ENCODE measurements around the gene SLC2A6. TPM values are rescaled to one million over a fixed set of nuclear protein-coding genes. Genes with fewer than 3 reads are reported as not detected.

Gene SLC2A6
- total RNA-seq, 2 donors from 2014 or later: 4.3 to 5.2 TPM

DNA sequence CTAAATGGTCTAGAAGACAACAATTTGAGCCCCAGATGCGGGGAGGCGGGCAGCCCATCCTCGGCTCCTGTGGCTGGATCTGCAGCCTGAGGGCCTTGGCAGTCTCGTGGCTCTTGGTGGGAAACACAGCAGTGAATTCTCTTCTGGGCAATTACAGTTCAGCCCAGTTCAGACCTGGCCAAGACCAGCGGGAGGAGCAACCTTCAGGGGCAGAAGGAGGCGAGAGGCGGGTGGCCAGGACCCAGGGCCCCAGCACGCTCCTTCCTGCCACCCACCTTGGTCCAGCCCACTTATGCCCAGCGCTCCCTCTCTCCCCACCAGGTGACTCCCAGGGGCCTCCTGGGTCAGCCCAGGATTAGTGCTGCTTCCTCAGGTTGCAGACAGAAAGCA is 38.1 kb upstream of the SLC2A6 start:
- H3K4me1 ChIP-seq: peaks cover 0 to 22% of the 10 kb centered on the region in 2 donors
- no peaks in the 10 kb centered on the region for H3K36me3 ChIP-seq
- no peak for DNase-seq (ENCODE audit: low spot score)
- no peaks in the 10 kb centered on the region for H3K27me3 ChIP-seq
- H3K27ac ChIP-seq: no peak overlapping the region
- TF ChIP-seq, protein P1, sequence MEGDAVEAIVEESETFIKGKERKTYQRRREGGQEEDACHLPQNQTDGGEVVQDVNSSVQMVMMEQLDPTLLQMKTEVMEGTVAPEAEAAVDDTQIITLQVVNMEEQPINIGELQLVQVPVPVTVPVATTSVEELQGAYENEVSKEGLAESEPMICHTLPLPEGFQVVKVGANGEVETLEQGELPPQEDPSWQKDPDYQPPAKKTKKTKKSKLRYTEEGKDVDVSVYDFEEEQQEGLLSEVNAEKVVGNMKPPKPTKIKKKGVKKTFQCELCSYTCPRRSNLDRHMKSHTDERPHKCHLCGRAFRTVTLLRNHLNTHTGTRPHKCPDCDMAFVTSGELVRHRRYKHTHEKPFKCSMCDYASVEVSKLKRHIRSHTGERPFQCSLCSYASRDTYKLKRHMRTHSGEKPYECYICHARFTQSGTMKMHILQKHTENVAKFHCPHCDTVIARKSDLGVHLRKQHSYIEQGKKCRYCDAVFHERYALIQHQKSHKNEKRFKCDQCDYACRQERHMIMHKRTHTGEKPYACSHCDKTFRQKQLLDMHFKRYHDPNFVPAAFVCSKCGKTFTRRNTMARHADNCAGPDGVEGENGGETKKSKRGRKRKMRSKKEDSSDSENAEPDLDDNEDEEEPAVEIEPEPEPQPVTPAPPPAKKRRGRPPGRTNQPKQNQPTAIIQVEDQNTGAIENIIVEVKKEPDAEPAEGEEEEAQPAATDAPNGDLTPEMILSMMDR (IDR thresholded peaks at IDR 0.05): no peak
- H3K9me3 ChIP-seq: no peaks in the 10 kb centered on the region
- no peak overlapping the region for H3K4me3 ChIP-seq

DNA sequence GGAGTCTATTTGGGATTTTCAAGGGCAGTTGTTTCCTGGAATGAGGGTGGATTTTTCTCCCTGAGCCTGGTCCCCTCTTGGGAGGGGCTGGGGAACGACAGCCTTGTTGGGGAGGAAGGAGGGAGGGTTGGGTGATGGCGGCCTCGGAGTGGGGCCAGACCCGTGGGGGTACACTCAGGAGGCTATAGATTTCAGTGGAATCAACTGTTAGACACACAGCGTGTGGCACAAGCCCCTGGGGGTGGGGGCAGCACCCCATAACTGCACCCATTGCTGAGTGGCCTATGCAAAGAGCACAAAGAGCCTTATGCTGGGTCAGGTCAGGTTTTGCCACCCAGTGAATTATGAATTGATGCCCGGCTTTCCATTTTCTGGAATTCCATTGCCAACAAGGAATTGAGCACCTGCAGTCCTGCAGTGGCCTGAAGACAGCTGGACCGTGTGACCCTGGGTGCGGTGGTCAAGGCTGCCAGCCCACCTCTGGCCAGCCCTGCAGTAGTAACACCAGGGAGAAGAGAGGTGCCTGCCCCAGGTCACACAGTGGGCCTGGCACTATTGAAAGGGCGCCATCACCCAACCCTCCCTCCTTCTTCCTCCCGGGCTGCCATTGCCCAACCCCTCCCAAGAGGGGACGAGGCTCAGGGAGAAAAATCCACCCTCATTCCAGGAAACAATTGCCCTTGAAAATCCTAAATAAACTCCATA is 37.5 kb upstream of the SLC2A6 start:
- TF ChIP-seq, protein P1 (IDR thresholded peaks at IDR 0.05): no peak

DNA sequence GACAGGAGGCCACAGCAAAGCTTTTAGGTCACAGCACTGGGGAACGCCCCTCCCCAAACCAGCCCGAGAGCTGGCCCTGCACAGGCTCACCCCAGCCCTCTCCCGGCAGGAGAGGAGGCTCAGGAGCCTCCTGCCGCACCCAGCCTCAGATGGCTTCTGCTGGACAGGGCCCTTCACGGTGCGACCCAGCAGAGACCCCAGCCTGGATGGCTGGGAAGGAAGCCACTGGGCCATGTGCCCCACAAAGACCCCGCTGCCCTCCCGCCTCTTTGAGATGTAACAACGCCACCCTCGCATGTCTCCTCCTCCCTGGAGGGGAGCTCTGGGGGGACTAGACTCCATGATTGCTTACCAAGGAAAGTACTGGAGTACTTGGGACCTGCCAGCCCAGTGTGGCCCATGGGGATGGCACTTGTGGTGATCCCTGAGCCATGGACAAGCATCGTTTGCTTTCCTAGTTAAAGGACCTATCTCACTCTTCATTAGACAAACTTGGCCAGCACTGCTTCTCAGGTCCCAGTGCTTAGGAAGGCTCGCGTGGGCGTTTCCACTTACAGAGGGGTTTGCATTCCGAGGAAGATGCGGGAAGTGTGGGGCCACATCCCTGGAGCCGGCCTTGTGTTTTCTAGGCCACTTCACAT is 36.8 kb upstream of the SLC2A6 start:
- H3K27ac ChIP-seq: no peak overlapping the region
- DNase-seq (ENCODE audit: low spot score): no peak
- TF ChIP-seq, protein P1 (IDR thresholded peaks at IDR 0.05): no peak
- no peak overlapping the region for H3K4me3 ChIP-seq
- no peaks in the 10 kb centered on the region for H3K9me3 ChIP-seq
- no peaks in the 10 kb centered on the region for H3K36me3 ChIP-seq
- no peaks in the 10 kb centered on the region for H3K27me3 ChIP-seq
- H3K4me1 ChIP-seq: peaks cover 0 to 22% of the 10 kb centered on the region in 2 donors

More for the DNA sequence above, 37.5 kb upstream of the SLC2A6 start:
- H3K36me3 ChIP-seq: no peaks in the 10 kb centered on the region
- peaks cover 0 to 22% of the 10 kb centered on the region in 2 donors for H3K4me1 ChIP-seq
- no peak overlapping the region for H3K4me3 ChIP-seq
- H3K27me3 ChIP-seq: no peaks in the 10 kb centered on the region
- no peak overlapping the region for H3K27ac ChIP-seq
- no peaks in the 10 kb centered on the region for H3K9me3 ChIP-seq
- DNase-seq (ENCODE audit: low spot score): no peak

DNA sequence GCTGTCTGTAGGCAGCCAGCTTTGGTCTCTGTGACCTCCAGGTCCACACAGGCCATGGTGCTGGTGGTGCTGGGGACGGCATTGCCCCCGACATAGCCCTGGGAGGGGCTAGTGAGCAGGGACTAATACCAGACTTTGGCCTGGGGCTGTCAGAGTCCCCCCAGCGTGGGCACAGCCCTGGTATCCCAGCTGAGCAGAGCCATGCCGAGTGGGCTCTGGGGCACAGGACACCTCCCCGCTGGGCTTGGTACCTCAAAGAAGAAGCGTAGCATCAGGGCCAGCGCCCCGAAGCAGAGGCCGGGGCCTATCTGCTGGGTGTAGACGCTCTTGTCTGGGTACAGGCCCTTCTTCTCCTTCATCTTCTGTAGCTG is 36.3 kb upstream of the SLC2A6 start:
- TF ChIP-seq, protein P1 (IDR thresholded peaks at IDR 0.05): no peak
- H3K27me3 ChIP-seq: no peaks in the 10 kb centered on the region
- peaks cover 0 to 22% of the 10 kb centered on the region in 2 donors for H3K4me1 ChIP-seq
- H3K27ac ChIP-seq: no peak overlapping the region
- H3K36me3 ChIP-seq: no peaks in the 10 kb centered on the region
- no peaks in the 10 kb centered on the region for H3K9me3 ChIP-seq
- H3K4me3 ChIP-seq: no peak overlapping the region
- DNase-seq (ENCODE audit: low spot score): no peak

DNA sequence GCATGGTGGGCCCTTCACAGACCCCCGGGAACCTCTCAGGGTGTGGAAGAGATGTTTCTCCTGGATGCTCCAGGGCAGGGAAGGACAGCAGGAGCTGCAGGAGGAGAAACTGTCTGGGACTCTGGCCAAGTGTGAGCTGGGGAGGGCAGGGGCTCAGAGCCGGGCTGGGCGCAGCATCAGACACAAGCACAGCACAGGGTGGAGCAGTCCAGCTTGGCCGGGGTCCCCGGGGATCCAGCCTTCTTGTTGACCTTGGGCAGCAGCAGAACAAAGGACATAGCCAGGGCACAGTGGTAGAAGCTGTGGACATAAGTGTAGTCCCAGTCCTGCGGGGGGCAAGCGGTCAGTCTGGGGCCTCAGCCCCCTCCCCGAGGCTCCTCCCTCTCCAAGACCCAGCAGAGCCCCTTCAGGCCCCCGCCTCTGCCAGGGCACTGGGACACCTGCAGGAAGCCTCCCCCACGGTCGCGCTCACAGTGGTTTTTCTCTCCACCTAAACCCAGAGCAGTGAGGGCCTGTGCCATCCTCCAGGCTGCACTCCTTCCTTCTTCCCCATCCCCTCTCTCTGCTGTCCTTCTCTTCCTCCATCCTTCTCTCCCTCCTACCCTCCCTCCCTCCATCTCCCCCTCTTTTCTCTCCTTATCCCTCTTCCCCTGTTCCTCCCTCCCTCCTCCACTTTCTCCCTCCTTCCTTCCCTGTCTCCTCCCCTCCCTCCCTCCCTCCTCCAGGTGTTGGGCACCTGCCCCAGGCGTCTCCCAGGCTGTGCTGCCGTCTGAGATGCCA is 35.8 kb upstream of the SLC2A6 start:
- Histone ChIP-seq H3K4me1 (peaks cover 0 to 26% of the 10 kb centered on the region in 2 donors), H3K36me3 (no peaks in the 10 kb centered on the region), H3K27me3 (no peaks in the 10 kb centered on the region), H3K9me3 (no peaks in the 10 kb centered on the region), H3K4me3 (no peak overlapping the region), H3K27ac (no peak overlapping the region)
- TF ChIP-seq, protein P1 (IDR thresholded peaks at IDR 0.05): no peak
- DNase-seq (ENCODE audit: low spot score): peak; percentile 85
